Sigmoid colon (tissue), 4 donors: ENCODE results near the gene SPACA9.

ENCODE experiments used
- EP300 ChIP-seq, 4 donors: sonication (generic); formaldehyde crosslinking; IDR thresholded peaks; one replicate each; pipeline ENCODE4 v1.6.1; 2017; ENCODE audit warnings: antibody characterized with exemption in 4 of 4
- POLR2A ChIP-seq, 2 donors: fragments of 450-650 bp; IDR thresholded peaks; one replicate each; pipeline ENCODE4 v1.6.1; 2016; ENCODE audit warnings: antibody characterized with exemption in 2 of 2, mild to moderate bottlenecking in 2 of 2, moderate library complexity in 2 of 2
- POLR2AphosphoS5 ChIP-seq, 4 donors: sonication (generic); formaldehyde crosslinking; IDR thresholded peaks; one replicate each; pipeline ENCODE4 v1.6.1; 2017; ENCODE audit warnings: antibody characterized with exemption in 4 of 4
- TF ChIP-seq, protein P1 (sequence below), 4 experiments: fragments of 450-650 bp in 3 of 4; fragments of 200-600 bp in 1 of 4; IDR thresholded peaks; one replicate each; pipeline ENCODE4 v1.5.1; 2016 to 2019; ENCODE audit warnings: antibody characterized with exemption in 4 of 4, mild to moderate bottlenecking in 3 of 4, moderate library complexity in 2 of 4

DNA sequence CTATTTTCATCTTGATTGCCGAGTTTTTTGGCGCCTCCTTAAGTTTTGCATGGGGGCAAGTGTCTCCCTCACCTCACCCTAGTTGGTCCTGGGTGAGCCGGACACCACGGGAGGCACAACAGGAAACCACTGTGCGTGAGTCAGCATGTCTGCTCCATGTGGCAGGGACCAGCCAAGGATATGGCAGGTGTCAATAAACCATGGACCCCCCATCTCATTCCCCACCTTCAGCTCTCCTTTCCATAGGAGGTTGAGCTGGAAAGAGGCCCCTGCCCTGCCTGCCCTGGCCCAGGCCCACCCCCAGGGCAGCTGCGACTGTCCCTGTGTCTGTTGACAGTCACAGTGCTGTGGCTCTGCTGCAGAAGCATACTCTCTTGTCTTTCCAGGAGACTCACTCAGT is 3.1 kb downstream of the SPACA9 start:
- TF ChIP-seq POLR2A (IDR thresholded peaks at IDR 0.05) (no peak), EP300 (IDR thresholded peaks at IDR 0.05) (no peak), POLR2AphosphoS5 (IDR thresholded peaks at IDR 0.05) (no peak)
- TF ChIP-seq, protein P1, sequence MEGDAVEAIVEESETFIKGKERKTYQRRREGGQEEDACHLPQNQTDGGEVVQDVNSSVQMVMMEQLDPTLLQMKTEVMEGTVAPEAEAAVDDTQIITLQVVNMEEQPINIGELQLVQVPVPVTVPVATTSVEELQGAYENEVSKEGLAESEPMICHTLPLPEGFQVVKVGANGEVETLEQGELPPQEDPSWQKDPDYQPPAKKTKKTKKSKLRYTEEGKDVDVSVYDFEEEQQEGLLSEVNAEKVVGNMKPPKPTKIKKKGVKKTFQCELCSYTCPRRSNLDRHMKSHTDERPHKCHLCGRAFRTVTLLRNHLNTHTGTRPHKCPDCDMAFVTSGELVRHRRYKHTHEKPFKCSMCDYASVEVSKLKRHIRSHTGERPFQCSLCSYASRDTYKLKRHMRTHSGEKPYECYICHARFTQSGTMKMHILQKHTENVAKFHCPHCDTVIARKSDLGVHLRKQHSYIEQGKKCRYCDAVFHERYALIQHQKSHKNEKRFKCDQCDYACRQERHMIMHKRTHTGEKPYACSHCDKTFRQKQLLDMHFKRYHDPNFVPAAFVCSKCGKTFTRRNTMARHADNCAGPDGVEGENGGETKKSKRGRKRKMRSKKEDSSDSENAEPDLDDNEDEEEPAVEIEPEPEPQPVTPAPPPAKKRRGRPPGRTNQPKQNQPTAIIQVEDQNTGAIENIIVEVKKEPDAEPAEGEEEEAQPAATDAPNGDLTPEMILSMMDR (IDR thresholded peaks at IDR 0.05), result no peak
